NCI-H748 treated with DMSO at 0.1 percent for 48 hours (cell line): ENCODE measurements around the gene CNOT3.
A peak's percentile ranks its signal among the peaks of the same experiment; 100 is the strongest.

ENCODE experiments used
- DNase-seq: peaks from one replicate; lab custom pipeline; 2025; lab: John Stamatoyannopoulos, UW

CNOT3 gene

GRCh38 chr19:54121259-54121658 is 16.3 kb upstream of the CNOT3 start:
- DNase-seq: no peak

- DNase-seq: no peak
Measured at GRCh38 chr19:54123682-54124081, 13.9 kb upstream of the CNOT3 start.

GRCh38 chr19:54124393-54124792 is 13.2 kb upstream of the CNOT3 start:
- DNase-seq: no peak

GRCh38 chr19:54125713-54126112 is 11.8 kb upstream of the CNOT3 start:
- no peak for DNase-seq

- DNase-seq: no peak
Measured at GRCh38 chr19:54127688-54128440, 9.7 kb upstream of the CNOT3 start.

GRCh38 chr19:54128441-54128725 is 9.2 kb upstream of the CNOT3 start:
- DNase-seq: no peak

GRCh38 chr19:54128796-54129616 is 8.6 kb upstream of the CNOT3 start:
- no peak for DNase-seq

GRCh38 chr19:54129617-54129996 is 8.0 kb upstream of the CNOT3 start:
- no peak for DNase-seq

GRCh38 chr19:54133312-54133956 is 4.1 kb upstream of the CNOT3 start:
- DNase-seq: no peak

- DNase-seq: no peak
Measured at GRCh38 chr19:54133957-54134590, 3.5 kb upstream of the CNOT3 start.

GRCh38 chr19:54136086-54136863 is 1.3 kb upstream of the CNOT3 start:
- no peak for DNase-seq

- DNase-seq: peak; percentile 100
Measured at GRCh38 chr19:54136864-54137698, 481 bp upstream of the CNOT3 start.

GRCh38 chr19:54138489-54139256 is 1.1 kb downstream of the CNOT3 start:
- no peak for DNase-seq

- no peak for DNase-seq
Measured at GRCh38 chr19:54141356-54141755, 3.8 kb downstream of the CNOT3 start.

- no peak for DNase-seq
Measured at GRCh38 chr19:54142166-54142780, 4.7 kb downstream of the CNOT3 start.

GRCh38 chr19:54145541-54146158 is 8.1 kb downstream of the CNOT3 start:
- DNase-seq: no peak

- DNase-seq: no peak
Measured at GRCh38 chr19:54147676-54148075, 10.1 kb downstream of the CNOT3 start.

GRCh38 chr19:54148158-54148557 is 10.6 kb downstream of the CNOT3 start:
- no peak for DNase-seq
